Stimulated activated naive CD8-positive, alpha-beta T cell treated with anti-CD3 and anti-CD28 coated beads, Interleukin-15, Interleukin-2, amounts not matched to agents 100 ng/mL and 50 ng/mL, for 24 hours (primary cell): ENCODE data around the gene ODAD4.

ENCODE experiments used
- H3K27ac Mint-ChIP-seq: one replicate; pipeline ENCODE4 v1.8.0; 2021; ENCODE audit warnings: mild to moderate bottlenecking, mixed read lengths
- H3K27me3 Mint-ChIP-seq: one replicate; pipeline ENCODE4 v1.8.0; 2021; ENCODE audit warnings: mixed read lengths
- H3K36me3 Mint-ChIP-seq: one replicate; pipeline ENCODE4 v1.8.0; 2021; ENCODE audit warnings: low read depth, mixed read lengths
- H3K4me1 Mint-ChIP-seq: one replicate; pipeline ENCODE4 v1.8.0; 2021; ENCODE audit warnings: low read depth, mixed read lengths
- H3K4me3 Mint-ChIP-seq: one replicate; pipeline ENCODE4 v1.8.0; 2021; ENCODE audit warnings: mild to moderate bottlenecking, mixed read lengths
- H3K9me3 Mint-ChIP-seq: one replicate; pipeline ENCODE4 v1.8.0; 2021; ENCODE audit warnings: mixed read lengths

ODAD4 gene

GRCh38 chr17:41944943-41945342 is 14.5 kb downstream of the ODAD4 start:
- no peaks in the 10 kb centered on the region for H3K27me3 Mint-ChIP-seq
- no peaks in the 10 kb centered on the region for H3K9me3 Mint-ChIP-seq
- no peaks in the 10 kb centered on the region for H3K36me3 Mint-ChIP-seq
- no peak overlapping the region for H3K4me3 Mint-ChIP-seq
- no peak overlapping the region for H3K27ac Mint-ChIP-seq
- no peaks in the 10 kb centered on the region for H3K4me1 Mint-ChIP-seq

- Mint-ChIP-seq H3K4me3 (no peak overlapping the region), H3K27ac (no peak overlapping the region), H3K4me1 (no peaks in the 10 kb centered on the region), H3K36me3 (no peaks in the 10 kb centered on the region), H3K27me3 (no peaks in the 10 kb centered on the region), H3K9me3 (no peaks in the 10 kb centered on the region)
These were observed 18.5 kb downstream of the ODAD4 start for GRCh38 chr17:41948762-41949460.

DNA sequence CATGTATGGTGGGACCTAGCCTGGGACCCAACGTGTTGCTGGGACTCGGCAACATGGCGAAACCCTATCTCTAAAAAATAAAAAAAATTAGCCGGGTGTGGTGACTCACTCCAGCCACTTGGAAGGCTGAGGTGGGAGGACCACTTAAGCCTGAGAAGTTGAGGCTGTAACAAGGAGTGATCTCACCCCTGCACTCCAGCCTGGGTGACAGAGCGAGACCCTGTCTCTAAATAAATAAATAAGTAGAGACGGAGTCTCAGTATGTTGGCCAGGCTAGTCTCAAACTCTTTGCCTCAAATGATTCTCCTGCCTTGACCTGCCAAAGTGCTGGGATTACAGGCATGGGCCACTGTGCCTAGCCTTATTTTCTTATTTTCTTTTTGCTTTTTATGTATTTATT is 26.1 kb downstream of the ODAD4 start:
- Mint-ChIP-seq H3K4me1 (no peaks in the 10 kb centered on the region), H3K36me3 (no peaks in the 10 kb centered on the region), H3K27ac (no peak overlapping the region), H3K9me3 (no peaks in the 10 kb centered on the region), H3K27me3 (no peaks in the 10 kb centered on the region), H3K4me3 (no peak overlapping the region)

DNA sequence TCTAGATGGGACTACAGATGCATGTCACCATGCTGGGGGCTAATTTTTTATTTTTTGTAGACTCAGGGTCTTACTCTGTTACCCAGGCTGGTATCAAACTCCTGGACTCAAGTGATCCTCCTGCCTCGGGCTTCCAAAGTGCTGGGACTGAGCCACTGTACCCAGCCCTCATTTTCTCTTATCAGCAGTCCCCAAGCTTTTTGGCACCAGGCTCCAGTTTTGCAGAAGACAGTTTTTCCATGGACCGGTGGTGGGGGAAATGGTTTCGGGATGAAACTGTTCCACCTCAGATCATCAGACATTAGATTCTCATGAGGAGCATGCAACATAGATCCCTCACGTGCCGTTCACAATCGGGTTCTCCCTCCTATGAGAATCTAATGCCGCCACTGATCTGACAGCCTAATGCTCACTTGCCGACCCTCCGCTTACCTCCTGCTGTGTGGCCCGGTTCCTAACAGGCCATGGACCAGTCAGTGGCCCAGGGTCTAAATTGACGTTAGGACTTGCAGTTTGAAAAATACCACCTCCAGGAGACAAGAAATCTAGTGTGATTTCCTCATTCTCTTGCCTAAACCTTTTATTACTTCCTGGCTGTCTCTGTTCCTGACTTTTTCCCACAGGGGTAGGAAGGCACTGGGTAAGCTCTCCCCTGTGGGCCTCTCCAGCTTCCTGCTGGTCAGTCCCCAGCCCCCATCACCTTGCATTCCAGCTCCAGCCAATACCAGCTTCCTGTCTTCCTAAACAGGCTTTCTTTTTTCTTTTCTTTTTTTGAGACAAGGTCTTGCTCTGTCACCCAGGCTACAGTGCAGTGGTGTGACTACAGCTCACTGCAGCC is 26.8 kb downstream of the ODAD4 start:
- no peaks in the 10 kb centered on the region for H3K9me3 Mint-ChIP-seq
- no peak overlapping the region for H3K27ac Mint-ChIP-seq
- H3K27me3 Mint-ChIP-seq: no peaks in the 10 kb centered on the region
- no peaks in the 10 kb centered on the region for H3K4me1 Mint-ChIP-seq
- no peak overlapping the region for H3K4me3 Mint-ChIP-seq
- H3K36me3 Mint-ChIP-seq: no peaks in the 10 kb centered on the region

GRCh38 chr17:41957869-41958439 is 27.5 kb downstream of the ODAD4 start:
- Mint-ChIP-seq H3K27ac (no peak overlapping the region), H3K9me3 (no peaks in the 10 kb centered on the region), H3K36me3 (no peaks in the 10 kb centered on the region), H3K27me3 (no peaks in the 10 kb centered on the region), H3K4me1 (no peaks in the 10 kb centered on the region), H3K4me3 (no peak overlapping the region)

DNA sequence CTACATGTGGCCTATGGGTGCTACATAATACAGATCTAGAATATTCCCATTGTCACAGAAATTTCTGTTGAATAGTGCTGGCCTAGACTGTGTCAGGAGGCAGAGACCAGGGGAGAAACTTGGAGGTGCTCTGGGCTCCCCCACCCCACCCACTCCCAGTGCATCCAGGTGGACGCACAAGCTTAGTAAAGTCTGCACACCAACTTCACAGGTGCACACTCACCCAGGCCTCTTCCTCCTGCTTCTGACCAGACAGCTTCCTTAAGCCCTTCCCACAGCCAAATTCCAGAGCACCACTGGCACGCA is 28.6 kb downstream of the ODAD4 start:
- Mint-ChIP-seq H3K27ac (no peak overlapping the region), H3K4me1 (no peaks in the 10 kb centered on the region), H3K36me3 (no peaks in the 10 kb centered on the region), H3K9me3 (no peaks in the 10 kb centered on the region), H3K27me3 (no peaks in the 10 kb centered on the region), H3K4me3 (no peak overlapping the region)

- Mint-ChIP-seq H3K36me3 (no peaks in the 10 kb centered on the region), H3K9me3 (no peaks in the 10 kb centered on the region), H3K4me1 (no peaks in the 10 kb centered on the region), H3K4me3 (no peak overlapping the region), H3K27me3 (no peaks in the 10 kb centered on the region), H3K27ac (no peak overlapping the region)
These were observed 29.1 kb downstream of the ODAD4 start for GRCh38 chr17:41959336-41960095.

- no peak overlapping the region for H3K4me3 Mint-ChIP-seq
- no peaks in the 10 kb centered on the region for H3K9me3 Mint-ChIP-seq
- peaks cover 15% of the 10 kb centered on the region for H3K4me1 Mint-ChIP-seq
- H3K27ac Mint-ChIP-seq: no peak overlapping the region
- H3K36me3 Mint-ChIP-seq: no peaks in the 10 kb centered on the region
- no peaks in the 10 kb centered on the region for H3K27me3 Mint-ChIP-seq
These were observed 31.7 kb downstream of the ODAD4 start for GRCh38 chr17:41962111-41962510.

- Mint-ChIP-seq H3K27me3 (no peaks in the 10 kb centered on the region), H3K4me1 (peaks cover 19% of the 10 kb centered on the region), H3K36me3 (no peaks in the 10 kb centered on the region), H3K9me3 (no peaks in the 10 kb centered on the region), H3K27ac (no peak overlapping the region), H3K4me3 (no peak overlapping the region)
These were observed 32.5 kb downstream of the ODAD4 start for GRCh38 chr17:41962768-41963434.

DNA sequence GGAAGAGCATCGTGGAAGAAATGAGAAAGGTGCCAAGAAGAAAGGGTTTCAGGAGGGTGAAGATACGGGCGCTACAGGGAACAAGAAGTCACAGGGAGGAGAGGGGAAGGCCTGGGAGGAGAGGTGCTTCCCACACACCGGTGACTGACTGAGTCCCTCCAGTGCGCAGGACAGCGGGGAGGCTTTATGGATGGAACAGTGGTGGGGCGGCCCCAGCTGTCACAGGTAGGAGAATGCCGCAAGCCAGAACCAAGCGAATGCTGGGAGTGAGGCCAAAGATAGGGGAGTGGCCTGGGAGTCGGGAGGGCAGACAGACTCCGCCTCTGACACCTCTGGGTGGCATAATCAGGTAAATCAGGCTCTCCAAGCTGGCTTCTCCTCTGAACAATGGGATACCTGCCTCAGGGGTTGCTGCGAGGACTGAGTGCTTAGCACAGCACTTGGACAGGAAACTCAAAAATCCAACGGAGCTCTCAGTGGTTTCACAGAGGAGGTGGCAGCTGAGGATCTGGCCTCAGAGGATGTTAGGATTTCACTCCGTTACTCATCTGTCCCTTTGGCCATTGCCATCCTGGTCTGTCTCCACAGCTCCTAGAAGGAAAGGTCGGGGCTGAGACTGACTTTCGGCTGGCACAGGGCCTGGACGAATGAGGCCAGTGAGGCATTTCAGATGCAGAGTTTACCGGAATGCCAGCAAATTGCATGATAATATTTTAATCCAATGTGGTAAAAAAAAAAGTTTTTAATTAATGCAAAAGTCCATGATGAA is 35.5 kb downstream of the ODAD4 start:
- Mint-ChIP-seq H3K4me1 (peaks cover 41% of the 10 kb centered on the region), H3K27ac (peak overlapping the region; percentile 69), H3K9me3 (no peaks in the 10 kb centered on the region), H3K27me3 (no peaks in the 10 kb centered on the region), H3K4me3 (peak overlapping the region; percentile 86), H3K36me3 (peaks cover 11% of the 10 kb centered on the region)

DNA sequence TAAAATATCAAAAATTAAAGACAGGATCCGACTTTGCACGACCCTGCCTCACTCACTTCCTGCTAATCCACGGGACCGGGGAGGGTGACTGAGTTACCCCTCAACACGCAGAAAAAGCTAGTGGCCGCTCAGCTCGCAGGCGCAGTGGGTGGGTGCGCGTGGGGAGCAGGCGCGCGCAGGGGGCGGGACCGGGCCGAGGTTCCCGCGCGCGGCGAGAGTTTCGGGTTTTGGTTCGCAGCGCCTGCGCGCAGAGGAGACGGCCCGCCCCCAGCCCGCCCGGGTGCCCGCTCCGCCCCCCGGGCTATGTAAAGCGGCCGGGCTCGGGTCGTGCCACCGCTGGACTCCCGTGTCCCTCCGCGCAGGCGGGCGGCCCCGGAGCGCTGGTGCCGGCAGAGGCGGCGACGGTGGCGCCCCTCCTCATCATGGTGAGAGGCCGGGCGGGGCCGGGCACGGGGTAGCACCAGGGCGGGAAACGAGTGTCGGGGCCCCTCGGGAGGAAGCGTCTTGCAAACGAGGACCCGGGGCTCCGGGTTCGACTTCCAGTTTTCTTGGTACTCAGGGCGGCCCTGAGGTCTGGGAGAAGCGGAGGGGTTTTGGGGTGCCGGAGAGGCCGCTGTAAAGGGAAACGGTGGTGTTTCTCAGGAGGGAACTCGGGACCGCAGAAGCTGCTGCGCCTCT is 36.2 kb downstream of the ODAD4 start, which contains the start of gene CNP:
Gene CNP, plus strand, starts transcription at position 333 of the 678 bp plus-strand sequence. Its CDS starts 90 bp downstream, at position 423.
- Mint-ChIP-seq H3K4me3 (peak within 1 kb of the TSS; percentile 86), H3K27ac (peak within 1 kb of the TSS; percentile 85), H3K27me3 (no peaks in the 10 kb centered on the region), H3K4me1 (peaks cover 45% of the 10 kb centered on the region), H3K9me3 (no peaks in the 10 kb centered on the region), H3K36me3 (peaks cover 15% of the 10 kb centered on the region)

- H3K27me3 Mint-ChIP-seq: no peaks in the 10 kb centered on the region
- H3K36me3 Mint-ChIP-seq: peaks cover 17% of the 10 kb centered on the region
- H3K27ac Mint-ChIP-seq: peak overlapping the region; percentile 85
- peak overlapping the region; percentile 86 for H3K4me3 Mint-ChIP-seq
- H3K9me3 Mint-ChIP-seq: no peaks in the 10 kb centered on the region
- peaks cover 45% of the 10 kb centered on the region for H3K4me1 Mint-ChIP-seq
These were observed 36.9 kb downstream of the ODAD4 start for GRCh38 chr17:41967141-41967920.
